Forelimb muscle (tissue), 1 donor: Measurements from ENCODE around the gene PLD3. TPM values are rescaled to one million over a fixed set of nuclear protein-coding genes. Genes with fewer than 3 reads are reported as not detected.
"Not testable (repeated sequence)": the region's sequence is repeated elsewhere in the genome, so short reads cannot be mapped to it uniquely, and the experiment has no call there.

Experiments
- DNase-seq: peaks from one replicate; pipeline ENCODE4 v3.0.0-alpha.2; 2013; ENCODE audit warnings: low read depth
- polyA plus RNA-seq: library from polyadenylated mRNA; unstranded; fragments of 120-200 nt; gene quantifications from one replicate; pipeline ENCODE4 v1.2.1, GENCODE V29; 2013; ENCODE audit not compliant: insufficient read length

The PLD3 gene
- polyA plus RNA-seq, 1 donor: 232 TPM

- not testable (repeated sequence) for DNase-seq
These were observed 15.4 kb upstream of the PLD3 start for GRCh38 chr19:40333083-40333482.

- no peak for DNase-seq
These were observed 13.4 kb upstream of the PLD3 start for GRCh38 chr19:40335101-40335500.

GRCh38 chr19:40335855-40336600, 12.5 kb upstream of the PLD3 start:
- DNase-seq: no peak

- DNase-seq: no peak
These were observed 11.9 kb upstream of the PLD3 start for GRCh38 chr19:40336601-40336900.

GRCh38 chr19:40337107-40337506, 11.4 kb upstream of the PLD3 start:
- DNase-seq: no peak

GRCh38 chr19:40337594-40337993, 10.9 kb upstream of the PLD3 start:
- DNase-seq: no peak

GRCh38 chr19:40339018-40339728, 9.3 kb upstream of the PLD3 start:
- no peak for DNase-seq

- DNase-seq: no peak
These were observed 6.7 kb upstream of the PLD3 start for GRCh38 chr19:40341601-40342482.

GRCh38 chr19:40342644-40343311, 5.7 kb upstream of the PLD3 start:
- DNase-seq: no peak

GRCh38 chr19:40344422-40344821, 4.1 kb upstream of the PLD3 start:
- DNase-seq: no peak

GRCh38 chr19:40348961-40349507, 539 bp downstream of the PLD3 start:
- no peak for DNase-seq

- no peak for DNase-seq
These were observed 7.6 kb downstream of the PLD3 start for GRCh38 chr19:40355975-40356680.

- no peak for DNase-seq
These were observed 8.4 kb downstream of the PLD3 start for GRCh38 chr19:40356681-40357595.

GRCh38 chr19:40357640-40358039, 9.1 kb downstream of the PLD3 start:
- DNase-seq: no peak

GRCh38 chr19:40358773-40359172, 10.3 kb downstream of the PLD3 start:
- DNase-seq: no peak

- no peak for DNase-seq
These were observed 11.7 kb downstream of the PLD3 start for GRCh38 chr19:40360020-40360707.

GRCh38 chr19:40360708-40361241, 12.3 kb downstream of the PLD3 start:
- DNase-seq: no peak

GRCh38 chr19:40362160-40362559, 13.7 kb downstream of the PLD3 start:
- no peak for DNase-seq

GRCh38 chr19:40363069-40363468, 14.6 kb downstream of the PLD3 start:
- DNase-seq: no peak
